Measurements from ENCODE around the gene UNC5C.

Gene UNC5C

GRCh38 chr4:95188701-95189370 is 359.9 kb downstream of the UNC5C start:
- TF ChIP-seq CTCF (IDR thresholded peaks at IDR 0.05; ENCODE audit: low read depth, low read length): no peak
- H3K4me3 ChIP-seq (ENCODE audit: low read depth, low read length): no peak overlapping the region

GRCh38 chr4:95186666-95187065 is 362.1 kb downstream of the UNC5C start:
- TF ChIP-seq CTCF (IDR thresholded peaks at IDR 0.05; ENCODE audit: low read depth, low read length): no peak
- no peak overlapping the region for H3K4me3 ChIP-seq (ENCODE audit: low read depth, low read length)

DNA sequence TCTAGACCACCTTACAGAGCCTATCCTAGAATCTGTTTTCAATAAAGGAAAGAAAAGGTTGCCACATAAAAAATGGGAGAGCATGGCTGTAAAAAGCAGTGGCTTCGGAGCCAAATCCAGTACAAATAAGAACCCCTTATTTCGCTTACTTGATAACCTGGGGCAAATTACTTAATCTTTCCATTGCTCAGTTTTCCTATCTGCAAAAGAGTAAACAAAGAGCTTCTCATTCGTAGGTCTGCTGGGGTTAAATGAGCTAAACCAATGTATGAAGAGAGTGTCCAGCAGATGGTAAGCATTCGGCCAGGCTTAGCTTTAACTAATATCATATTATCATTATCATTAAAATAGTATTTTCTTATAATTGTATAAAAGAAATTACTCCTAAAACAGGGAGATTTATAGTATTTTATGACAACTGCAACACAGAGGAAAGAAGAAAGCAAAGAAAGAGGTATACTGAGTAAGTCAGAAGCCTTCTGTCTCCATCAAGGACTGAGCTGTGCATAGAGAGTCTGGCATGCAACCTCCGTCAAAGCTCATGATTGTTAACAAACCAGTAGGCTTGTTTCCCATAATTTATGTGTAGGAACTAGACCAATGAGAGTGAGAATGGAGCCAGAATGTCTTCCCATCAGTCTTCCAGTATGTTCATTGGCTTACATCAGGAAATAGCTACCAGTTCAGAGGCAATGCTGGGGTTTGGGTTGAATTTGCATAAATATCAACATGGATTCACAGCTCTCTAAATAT is 364.9 kb downstream of the UNC5C start:
- no peak overlapping the region for H3K4me3 ChIP-seq (ENCODE audit: low read depth, low read length)
- TF ChIP-seq CTCF (IDR thresholded peaks at IDR 0.05; ENCODE audit: low read depth, low read length): no peak

- no peak for TF ChIP-seq CTCF (IDR thresholded peaks at IDR 0.05; ENCODE audit: low read depth, low read length)
Observed at GRCh38 chr4:95181996-95182306, 366.8 kb downstream of the UNC5C start.

DNA sequence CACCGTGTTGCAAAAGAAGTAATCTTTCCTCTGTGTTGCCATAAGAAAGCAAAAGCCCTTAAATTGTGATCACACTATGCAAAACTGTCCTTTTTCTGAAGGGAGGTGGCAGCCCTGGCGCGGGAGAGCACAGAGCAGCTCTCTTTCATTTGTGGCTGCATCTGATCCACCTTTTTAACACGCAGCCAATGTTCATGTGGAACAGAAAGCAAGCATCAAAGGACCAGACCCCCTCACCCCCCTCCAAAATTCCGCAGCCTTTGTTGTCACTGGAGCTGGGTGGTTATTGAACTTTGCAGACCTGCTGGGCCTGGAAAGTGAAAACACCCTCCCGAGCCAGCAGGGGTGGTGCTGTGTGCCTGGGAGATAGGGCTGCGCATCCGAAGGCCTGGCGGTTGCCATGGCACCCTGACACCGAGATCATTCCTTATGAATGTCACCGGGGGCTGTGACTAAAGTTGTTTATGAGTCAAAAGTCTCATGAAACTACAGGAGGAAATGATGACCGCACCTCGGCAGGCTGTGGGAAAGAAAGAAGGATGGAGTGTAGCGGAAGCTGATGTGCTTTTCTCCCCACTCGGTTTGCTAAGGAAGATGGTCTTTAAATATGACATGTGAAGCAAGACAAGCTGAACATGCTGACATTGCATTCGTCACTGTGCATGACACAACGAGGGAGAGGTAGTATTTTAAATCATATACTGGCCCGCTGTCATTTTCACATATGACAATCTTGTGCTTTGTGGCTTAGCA is 367.4 kb downstream of the UNC5C start:
- TF ChIP-seq CTCF (IDR thresholded peaks at IDR 0.05; ENCODE audit: low read depth, low read length): no peak
- H3K4me3 ChIP-seq (ENCODE audit: low read depth, low read length): no peak overlapping the region

More at GRCh38 chr4:95181996-95182306, 366.8 kb downstream of the UNC5C start:
- no peak overlapping the region for H3K4me3 ChIP-seq (ENCODE audit: low read depth, low read length)

DNA sequence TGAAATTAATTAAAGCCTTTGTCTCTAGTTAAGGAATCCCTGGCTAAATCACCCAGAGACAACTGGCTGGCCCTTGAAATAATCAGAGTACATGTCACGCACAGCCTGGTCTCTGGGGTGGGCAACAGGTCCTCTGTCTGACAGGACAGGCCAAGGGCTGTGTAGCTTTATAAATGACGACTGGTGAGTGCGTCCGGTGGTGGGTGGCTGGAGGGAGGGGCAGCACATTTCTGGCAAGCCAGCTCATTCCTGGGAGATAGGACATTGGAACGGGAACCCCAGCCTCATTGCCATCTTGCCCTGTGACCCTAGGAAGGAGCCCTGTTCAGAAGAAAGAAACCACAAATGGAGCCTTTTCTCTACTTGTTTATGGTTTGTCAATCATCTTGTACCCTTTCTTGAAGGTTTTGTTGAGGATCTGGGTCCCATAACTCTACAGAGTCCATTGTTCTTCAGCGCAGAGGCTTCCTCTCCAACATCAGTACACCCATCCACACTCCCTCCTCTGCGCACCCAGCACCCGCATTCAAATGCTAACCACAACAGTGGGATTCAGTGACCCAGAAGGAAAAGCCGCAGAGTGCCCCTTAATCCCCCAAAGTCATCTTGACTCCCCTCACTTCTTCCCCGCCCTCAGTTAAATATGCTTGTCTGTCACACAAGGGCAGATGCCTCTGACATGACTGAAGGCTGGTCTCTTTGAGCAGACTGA is 368.1 kb downstream of the UNC5C start:
- no peak for TF ChIP-seq CTCF (IDR thresholded peaks at IDR 0.05; ENCODE audit: low read depth, low read length)

More for the DNA sequence above, 368.1 kb downstream of the UNC5C start:
- H3K4me3 ChIP-seq (ENCODE audit: low read depth, low read length): no peak overlapping the region
